ENCODE data around the gene SPIN3.
"Not testable (repeated sequence)": the region's sequence is repeated elsewhere in the genome, so short reads cannot be mapped to it uniquely, and the experiment has no call there.

Gene SPIN3

DNA sequence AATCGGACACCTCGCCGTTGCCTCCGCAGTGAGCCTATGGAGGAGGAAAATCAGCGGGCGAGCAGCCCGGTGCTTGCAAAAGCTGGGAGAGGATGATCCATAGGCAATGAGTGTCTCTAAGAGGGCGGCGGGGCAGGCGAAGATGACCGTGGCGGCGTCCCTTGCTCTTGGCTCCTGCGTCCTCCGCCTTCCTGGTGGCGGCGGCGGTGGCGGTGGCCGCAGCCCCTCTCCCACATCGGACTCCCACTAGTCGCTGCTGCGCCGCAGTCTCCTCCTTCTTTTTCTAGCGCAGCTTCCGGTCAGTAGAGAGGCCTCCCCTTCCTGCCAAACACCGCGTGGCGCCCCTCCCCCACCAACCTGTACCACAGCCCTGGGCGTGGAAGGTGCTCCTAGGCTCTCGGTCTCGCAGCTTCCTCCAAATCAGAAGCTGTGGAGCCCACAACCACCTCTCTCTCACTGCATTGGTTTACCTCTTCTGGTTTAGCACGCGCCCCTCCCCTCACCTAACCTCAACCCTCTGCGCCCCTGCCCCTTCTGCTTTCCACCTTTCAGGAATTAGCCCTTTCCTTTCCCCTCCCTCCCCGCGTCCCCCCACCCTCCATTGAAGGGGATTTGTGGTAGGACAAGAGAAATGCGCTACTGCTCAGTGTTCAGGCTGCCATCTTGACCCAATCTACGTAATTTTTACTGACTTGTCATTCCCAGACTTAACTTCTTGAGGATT is at the start of gene SPIN3:
SPIN3 (minus strand) TSS at position 271 of the 724 bp plus-strand sequence. CDS start 594 bp downstream, outside the sequence.
- DNase-seq = peak; percentile 54 to 55

DNA sequence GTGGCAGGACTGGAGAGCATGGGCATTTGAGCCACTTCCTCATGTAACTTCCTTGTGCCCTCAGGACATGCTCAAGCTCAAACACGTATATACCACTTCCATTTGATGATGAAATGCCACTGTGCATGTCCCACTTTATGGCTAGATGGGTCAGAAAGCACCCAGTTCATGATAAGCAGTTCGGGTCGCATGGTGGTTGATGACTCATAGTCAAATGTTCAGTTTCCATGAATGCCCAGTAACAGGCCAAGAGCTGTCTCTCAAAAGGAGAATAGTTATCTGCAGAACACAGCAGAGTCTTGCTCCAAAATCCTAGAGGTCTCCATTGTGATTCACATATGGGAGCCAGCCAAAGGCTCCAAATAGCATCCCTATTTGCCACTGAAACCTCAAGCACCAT is 48.9 kb upstream of the SPIN3 start:
- no peak for DNase-seq

DNA sequence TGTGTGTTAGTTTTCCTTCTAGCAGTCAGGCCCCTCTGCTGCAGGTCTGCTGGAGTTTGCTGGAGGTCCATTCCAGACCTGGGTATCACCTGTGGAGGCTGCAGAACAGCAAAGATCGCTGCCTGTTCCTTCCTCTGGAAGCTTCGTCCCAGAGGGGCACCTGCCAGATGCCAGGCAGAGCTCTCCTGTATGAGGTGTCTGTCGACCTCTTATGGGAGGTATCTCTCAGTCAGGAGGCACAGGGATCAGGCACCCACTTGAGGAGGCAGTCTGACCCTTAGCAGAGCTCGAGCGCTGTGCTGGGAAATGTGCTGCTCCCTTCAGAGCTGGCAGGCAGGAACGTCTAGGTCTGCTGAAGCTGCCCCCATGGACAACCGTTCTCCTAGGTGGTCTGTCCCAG is 41.9 kb upstream of the SPIN3 start:
- DNase-seq = not testable (repeated sequence)

DNA sequence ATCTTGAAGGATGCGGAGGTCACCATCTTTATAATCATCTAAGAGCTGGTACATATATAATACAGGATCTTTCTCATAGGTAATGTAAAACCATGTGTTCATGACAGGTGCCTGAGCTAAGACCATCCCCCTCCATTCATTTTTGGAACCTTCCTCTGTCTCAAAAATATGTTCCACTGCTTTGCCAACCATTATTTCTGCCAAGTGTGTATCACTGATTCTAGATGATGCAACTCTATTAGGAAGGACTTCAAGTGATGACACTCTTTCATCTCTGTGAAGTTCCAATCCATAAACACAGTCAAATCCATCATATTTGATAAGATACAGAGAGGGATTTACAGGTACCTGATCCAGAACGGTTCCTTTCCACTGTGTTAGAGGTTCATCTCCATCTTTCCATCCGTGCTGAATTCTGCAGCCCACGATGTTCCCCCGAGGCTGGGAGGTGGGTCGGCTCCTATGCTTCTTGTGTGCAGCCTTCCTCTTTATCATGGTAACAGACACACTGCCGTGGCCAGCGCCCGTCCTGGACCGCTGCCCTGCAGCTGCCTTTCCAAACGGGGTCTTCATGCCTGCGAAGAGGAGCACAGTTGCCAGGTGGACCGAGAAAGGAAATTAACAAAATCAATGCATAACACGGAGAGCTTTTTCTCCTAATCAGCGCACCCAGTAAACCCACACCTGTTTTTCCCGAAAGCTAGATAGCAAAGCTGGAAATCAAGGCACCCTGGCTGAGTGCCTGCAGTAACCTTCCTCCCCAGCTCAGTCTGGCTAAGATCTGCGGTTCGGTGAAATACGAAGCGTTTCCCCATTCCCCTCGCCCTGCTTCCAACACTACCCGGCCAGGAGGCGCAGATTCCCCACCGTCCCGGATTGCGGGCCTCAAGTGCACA is 718 bp downstream of the SPIN3 start:
- DNase-seq = no peak

DNA sequence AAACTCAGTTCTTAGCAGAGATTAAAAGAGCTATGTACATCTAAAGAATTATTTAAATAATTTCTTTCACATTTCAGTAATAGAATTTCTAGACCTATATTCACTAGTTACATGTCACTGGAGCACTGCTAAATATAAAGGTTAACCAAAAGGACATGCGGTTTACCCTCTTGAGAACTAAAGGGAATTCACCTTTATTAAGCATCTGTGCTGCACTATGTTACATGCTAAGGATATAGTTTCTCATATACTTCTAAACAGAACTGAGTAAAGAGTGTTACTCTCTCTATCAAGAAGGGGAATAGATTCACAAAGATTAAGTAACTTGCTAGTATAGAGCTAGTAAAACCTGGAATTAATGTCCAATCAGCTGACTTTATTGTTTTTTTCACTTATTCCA is 7.6 kb downstream of the SPIN3 start:
- no peak for DNase-seq

DNA sequence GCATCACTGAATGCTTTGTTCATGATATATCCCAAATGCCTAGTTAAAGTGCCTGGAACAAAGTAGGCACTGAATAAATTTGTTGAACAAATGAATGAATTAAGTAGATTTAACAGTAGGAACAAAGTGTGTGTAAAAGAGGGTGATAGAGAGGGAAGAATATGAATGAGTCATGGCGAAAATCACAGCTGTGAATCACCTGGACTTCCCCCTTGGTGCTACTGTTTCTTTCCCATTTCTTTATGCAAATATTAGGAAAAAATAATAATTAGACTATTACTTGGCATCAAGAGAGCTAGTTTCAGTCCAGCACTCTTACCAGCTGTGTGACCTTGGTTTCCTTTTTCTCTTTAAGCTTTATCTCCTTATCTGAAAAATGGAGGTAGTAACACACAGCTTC is 9.2 kb downstream of the SPIN3 start:
- no peak for DNase-seq

DNA sequence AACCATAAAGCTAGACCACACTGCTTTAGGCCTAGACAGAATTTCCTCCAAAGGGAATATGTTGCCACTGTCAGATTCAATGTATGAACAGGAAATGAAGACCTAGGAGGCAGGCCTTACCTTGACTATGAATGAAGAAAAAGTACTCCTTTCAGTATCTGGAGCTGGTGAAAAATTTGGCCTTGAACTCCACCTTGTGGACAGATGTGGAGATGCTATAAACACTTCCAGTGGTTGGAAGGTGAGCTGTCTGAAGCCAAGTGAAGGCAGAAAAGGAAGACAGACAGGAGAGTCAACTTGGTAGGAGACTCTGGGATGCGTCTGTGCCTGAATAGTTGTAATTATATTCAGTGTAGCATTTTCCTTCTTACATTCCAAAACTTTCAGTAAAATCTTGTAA is 17.2 kb downstream of the SPIN3 start:
- DNase-seq = peak; percentile 59 to 61

DNA sequence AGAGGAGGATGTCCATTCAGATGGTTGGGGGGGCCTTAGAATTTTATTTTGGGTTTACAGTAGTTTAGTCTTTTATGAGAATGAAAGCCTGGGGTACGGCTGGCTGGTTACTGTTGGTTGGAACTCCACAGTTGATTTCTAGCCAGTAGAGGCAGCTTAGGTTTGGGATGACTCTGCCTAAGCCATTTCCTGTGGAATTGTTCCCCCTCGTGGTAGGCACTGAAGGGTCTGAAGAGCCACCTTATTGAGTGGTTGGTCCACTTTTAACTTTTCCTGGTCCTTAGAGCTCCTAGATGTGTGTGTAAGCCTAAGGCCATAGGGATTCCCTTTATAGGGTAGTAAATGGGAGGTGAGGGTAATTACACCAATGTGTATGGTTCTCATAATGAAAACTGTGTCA is 19.7 kb downstream of the SPIN3 start:
- DNase-seq = no peak

DNA sequence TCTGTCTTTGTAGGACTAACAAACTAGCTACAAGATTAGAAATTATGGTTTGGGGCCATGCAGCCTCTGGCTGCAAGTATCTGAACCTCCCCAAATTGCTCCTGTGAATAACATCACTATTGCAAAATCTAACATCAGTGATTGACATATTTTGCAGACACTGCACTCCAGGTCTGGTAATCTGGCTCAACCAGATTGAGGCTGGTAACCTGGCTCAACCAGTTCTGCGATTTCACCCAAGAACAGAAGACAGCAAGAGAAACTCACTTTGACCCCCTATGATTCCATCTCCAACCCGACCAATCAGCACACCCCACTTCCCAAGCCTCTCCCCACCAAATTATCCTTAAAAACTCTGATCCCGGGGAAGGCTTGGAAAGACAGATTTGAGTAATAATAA is 20.9 kb downstream of the SPIN3 start:
- DNase-seq = no peak

DNA sequence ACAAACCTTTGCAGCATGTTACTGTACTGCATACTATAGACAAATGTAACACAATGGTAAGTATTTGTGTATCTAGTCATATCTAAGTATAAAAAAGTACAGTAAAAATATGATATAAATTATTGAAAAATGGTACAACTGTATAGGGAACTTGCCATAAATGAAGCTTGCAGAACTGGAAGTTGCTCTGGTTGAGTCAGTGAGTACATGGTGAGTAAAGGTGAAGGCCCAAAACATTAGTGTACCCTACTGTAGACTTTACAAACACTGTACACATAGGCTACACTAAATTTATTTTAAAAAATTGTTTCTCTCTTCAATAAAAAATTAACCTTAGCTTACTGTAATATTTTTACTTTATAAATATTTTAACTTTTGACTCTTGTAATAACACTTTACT is 25.8 kb downstream of the SPIN3 start:
- DNase-seq = no peak

DNA sequence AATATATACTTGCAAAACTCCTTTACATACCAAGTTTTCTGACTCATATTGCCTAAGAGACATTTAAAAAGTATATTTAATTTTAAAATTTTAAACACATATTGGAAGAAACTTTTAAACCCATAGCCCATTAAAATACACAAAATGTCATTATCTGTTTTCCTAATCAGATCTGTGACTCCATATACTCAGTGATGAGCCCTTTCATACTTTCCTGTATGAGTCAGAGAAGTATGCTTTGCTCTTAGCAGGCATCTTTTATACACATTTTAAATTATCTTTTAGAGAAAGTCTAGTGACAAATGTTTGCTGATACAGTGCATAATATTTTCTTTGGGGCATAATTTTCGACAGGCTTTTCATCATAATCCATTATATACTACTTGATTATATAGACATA is 26.4 kb downstream of the SPIN3 start:
- DNase-seq = no peak

DNA sequence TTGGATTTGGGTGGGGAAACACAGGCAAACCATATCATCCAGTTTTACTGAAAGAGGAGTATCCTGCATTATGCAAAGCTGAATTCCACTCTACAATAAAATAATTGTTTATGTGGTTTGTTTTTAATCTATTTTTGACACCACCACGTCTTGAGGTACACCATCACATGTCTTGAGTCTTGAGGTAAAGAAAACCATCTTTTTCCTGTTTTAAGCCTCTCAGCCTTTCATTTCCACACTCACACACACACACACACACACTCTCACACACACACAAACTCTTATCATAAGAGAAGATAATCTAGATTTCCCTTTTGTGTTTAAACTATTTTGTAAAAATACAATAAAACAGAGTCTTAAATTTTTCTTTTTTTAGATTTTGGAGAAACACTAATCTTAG is 32.0 kb downstream of the SPIN3 start:
- peak in 1 of 2 donors; percentile 37 for DNase-seq

DNA sequence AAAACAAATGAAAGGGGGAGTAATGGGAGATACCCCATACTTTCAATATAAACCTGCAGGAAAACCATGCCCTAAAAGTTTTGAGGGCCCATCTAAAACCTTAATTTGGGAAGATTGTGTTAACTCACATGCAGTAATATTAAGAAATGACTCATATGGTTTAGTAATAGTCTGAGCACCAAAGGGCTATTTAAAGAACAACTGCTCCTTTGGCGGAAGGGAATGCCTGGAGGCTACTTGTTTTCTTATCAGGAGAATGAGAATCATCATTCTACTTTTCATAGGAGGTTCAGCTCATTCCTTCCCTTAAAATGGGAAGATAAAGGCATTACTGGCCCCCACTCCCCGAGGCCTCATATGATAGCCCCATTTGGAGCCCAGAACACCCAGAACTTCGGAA is 47.6 kb downstream of the SPIN3 start:
- no peak for DNase-seq

DNA sequence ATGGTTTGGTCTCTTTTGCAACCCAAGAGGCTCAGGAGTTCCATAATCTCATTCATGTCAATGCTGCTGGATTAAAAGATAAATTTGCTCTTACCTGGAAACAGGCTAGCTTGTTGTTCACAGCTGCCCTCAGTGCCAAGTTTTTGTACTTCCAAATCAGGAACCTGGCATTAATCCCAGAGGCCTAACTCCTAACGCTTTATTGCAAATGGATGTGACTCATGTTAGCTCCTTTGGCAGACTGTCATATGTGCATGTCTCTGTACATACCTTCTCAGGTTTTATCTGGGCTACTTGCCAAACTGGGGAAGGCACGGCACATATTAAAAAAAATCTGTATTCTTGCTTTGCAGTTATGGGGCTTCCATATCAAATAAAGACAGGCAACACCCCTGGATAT is 49.1 kb downstream of the SPIN3 start:
- DNase-seq = not testable (repeated sequence)

DNA sequence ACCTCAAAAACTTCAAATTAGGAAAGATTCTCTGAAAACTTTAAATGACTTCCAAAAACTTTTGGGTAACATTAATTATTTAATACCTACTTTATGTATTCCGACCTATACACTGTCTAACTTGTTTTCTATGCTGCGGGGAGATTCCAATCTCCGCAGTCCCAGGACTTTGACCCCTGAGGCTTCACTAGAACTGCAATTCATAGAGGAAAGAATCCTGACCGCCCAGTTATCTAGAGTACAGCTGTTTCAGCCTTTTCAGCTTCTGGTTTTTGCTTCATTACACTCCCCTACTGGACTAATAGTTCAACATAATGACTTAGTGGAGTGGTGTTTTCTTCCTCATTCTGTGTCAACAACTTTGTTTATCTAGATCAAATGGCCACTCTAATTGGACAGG is 50.1 kb downstream of the SPIN3 start:
- not testable (repeated sequence) for DNase-seq

DNA sequence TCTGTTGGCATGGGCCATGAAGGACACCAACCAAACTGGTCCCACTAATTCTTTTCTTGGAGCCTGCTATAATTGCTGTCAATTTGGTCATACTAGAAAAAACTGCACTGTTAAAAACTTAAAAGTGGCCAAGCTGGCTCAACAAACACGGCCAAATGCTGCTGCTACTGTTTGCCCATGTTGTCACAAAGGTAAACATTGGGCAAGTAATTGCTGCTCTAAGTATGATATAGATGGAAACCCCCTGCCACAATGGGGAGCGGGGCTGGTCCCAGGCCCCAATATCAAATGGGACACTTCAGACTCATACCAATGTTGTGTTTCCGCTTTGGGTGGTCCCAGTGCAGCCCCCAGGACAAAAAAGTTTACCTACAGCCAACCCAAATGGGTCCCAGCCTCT is 52.1 kb downstream of the SPIN3 start:
- no peak for DNase-seq
